Measurements from ENCODE around the gene HCST.
A peak's percentile ranks its signal among the peaks of the same experiment; 100 is the strongest.

The HCST gene

GRCh38 chr19:35901854-35902661 lies at the start of gene HCST:
Gene HCST (plus strand): TSS chr19:35902529. CDS start chr19:35902594, 65 bp downstream.
- no peak for DNase-seq

DNA sequence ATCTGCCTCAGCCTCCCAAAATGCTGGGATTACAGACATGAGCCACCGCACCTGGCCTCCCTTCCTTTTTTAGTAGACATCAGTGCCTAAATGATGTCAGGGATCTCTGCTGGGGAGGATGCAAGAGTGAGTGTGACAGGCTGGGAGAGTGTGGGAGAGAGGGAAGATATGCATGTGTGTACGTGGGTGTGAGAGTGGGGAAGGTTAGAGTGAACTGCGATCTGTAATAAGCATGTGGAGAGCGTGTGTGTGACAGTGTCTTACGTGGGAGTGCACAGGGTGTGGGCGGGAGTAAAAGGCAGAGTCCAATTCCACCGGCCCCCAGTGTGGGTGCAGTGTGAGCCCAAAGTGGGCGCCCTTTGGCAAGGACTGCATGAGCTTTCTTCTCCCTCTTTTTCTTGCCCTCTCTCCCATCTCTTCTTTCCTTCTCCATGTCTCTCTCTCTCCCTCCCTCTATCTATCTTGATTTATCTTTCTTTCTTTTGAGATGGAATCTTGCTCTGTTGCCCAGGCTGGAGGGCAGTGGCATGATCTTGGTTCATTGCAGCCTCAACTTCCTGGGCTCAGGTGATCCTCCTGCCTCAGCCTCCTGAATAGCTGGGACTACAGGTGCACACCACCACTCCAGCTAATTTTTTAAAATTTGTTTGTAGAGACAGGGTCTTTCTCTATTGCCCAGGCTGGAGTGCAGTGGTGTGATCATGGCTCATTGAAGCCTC lies 49.1 kb upstream of the HCST start:
- DNase-seq, result no peak

GRCh38 chr19:35856546-35857149 lies 45.7 kb upstream of the HCST start, which contains the start of gene KIRREL2:
Gene KIRREL2 (plus strand): TSS chr19:35856911. CDS start chr19:35857120, 209 bp downstream.
- no peak for DNase-seq

DNA sequence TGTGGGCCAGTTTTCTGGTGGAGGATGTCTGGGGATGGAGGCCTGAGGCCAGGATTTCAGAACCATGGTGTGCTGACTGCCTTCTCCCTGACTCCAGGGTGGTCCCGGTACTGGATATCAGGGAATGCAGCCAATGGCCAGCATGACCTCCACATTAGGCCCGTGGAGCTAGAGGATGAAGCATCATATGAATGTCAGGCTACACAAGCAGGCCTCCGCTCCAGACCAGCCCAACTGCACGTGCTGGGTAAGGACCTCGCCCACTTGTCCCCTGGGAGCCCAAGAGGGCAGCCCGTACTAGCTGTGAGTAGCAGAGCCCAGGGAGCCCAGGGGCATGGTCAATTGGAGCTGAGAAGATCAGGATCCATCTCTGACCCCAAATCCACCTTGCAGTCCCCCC lies 44.0 kb upstream of the HCST start:
- DNase-seq, result no peak

GRCh38 chr19:35859414-35859813 lies 42.9 kb upstream of the HCST start:
- DNase-seq, result no peak

- DNase-seq, result no peak
Observed at GRCh38 chr19:35860436-35860817, 41.9 kb upstream of the HCST start.

DNA sequence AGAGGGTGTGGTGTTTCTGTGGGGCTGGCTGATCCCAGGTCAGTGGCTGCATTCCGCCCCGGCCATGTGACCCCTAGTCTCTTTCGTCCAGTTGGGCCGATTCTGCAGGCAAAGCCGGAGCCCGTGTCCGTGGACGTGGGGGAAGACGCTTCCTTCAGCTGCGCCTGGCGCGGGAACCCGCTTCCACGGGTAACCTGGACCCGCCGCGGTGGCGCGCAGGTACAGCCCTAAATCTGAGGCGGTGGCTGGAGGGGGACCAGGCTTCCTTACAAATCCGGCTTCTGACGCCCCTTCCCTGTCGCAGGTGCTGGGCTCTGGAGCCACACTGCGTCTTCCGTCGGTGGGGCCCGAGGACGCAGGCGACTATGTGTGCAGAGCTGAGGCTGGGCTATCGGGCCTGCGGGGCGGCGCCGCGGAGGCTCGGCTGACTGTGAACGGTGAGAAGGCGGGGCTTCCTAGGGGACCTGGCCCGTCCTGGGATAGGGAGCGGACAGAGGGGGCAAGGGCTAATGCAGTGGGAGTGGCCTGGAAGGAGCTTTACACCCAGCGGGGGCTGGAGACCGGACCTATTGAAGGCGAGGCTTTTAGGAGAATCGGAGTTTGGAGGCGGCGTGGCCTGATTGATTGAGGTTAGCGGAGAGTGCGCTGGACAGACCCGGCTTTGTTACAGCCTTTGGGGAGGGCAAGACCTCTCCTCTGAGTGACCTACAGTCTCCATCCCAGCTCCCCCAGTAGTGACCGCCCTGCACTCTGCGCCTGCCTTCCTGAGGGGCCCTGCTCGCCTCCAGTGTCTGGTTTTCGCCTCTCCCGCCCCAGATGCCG lies 41.3 kb upstream of the HCST start:
- DNase-seq, result no peak

- DNase-seq, result no peak
Observed at GRCh38 chr19:35861640-35862160, 40.6 kb upstream of the HCST start.

DNA sequence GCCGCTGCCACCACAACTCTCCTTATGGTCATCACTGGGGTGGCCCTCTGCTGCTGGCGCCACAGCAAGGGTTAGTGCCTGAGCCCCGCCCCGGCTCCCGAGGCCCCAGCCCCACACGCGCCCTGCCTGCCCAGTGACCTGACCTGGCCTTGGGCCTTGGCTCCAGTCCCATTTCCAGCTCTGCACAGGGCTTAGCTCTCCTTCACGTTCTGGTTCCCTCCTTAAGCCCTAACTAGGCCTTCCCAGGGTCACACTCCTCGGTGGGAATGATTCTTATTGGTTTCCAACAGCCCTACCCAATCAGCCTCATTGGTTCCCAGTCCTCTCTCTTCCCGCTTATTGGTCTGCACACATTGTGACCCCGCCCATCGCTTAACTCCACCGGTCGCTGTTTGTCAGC lies 39.8 kb upstream of the HCST start:
- no peak for DNase-seq

DNA sequence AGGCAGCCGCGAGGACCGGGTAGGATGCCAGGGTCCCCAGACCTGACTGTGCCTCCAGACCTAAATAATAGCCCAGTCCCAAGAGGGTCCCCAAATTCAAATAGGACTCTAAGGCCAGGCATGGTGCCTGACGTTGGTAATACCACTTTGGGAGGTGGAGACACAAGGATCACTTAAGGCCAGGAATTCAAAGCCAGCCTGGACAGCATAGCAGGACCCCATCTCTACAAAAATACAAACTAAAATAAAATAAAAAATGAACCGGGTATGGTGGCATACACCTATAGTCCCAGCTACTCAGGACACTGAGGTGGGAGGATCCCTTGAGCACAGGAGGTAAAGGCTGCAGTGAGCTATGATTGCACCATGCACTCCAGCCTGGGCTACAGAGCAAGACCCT lies 39.3 kb upstream of the HCST start:
- DNase-seq, result no peak

GRCh38 chr19:35868172-35868822 lies 34.0 kb upstream of the HCST start, which contains the start of gene APLP1:
Gene APLP1 (plus strand): TSS chr19:35868574. CDS start chr19:35868637, 63 bp downstream.
- DNase-seq, result peak; percentile 59

DNA sequence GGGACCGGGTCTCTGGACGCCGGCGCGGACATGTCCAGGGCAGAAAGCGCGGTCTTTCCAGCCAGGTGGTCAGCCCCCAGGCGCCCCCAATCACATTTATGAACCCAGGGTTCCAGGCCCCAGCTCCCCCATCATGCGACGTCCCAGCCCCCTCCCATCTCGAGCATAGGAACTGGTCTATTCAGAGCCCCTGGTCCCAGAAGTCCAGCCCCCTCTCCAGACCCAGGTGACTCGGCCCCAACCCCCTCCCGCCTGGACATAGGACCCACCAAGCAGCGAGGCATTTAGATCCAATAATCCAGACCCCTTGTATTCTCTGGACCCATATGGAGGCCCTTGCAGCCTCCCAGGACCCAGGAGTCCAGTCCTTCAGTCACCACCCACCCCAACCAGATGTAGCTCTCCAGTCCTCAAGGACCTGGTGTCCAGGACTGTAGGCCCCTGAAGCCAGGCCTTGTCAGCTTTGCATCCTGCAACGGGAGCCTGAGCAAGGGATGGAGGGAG lies 33.5 kb upstream of the HCST start:
- DNase-seq, result no peak

DNA sequence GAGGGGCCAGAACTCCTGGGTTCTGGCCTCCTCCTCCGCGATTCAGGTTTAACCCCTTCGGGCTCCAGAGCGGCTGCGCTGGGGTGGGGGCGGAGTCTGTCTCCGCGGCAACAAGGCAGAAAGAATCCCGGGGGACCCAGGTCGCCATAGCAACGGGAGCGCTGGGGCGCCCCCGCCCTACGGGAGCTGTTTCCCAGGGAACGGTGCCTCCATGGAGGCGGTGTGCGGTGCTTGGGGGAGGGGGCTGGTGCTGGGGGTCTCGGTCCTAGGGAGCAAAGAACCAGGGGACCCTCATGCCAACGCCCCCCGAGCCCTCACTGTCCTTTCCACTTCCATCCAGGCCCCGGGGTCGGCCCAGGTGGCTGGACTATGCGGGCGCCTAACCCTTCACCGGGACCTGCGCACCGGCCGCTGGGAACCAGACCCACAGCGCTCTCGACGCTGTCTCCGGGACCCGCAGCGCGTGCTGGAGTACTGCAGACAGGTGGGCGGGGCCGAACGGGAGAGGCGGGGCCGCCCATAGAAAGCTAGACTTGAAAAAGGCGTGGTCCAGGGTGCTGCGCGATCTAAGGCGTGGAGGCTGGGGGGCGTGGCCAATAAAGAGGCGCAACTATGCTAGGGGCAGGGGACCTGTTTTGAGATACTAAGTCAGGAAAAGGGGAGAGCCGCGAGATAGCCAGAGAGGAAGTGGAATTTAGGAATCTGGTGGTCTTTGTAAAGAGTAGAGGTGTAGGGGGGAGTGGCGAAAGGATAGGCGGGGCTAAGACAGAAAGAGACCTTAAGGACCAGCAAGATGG lies 32.8 kb upstream of the HCST start:
- peak; percentile 92 for DNase-seq

DNA sequence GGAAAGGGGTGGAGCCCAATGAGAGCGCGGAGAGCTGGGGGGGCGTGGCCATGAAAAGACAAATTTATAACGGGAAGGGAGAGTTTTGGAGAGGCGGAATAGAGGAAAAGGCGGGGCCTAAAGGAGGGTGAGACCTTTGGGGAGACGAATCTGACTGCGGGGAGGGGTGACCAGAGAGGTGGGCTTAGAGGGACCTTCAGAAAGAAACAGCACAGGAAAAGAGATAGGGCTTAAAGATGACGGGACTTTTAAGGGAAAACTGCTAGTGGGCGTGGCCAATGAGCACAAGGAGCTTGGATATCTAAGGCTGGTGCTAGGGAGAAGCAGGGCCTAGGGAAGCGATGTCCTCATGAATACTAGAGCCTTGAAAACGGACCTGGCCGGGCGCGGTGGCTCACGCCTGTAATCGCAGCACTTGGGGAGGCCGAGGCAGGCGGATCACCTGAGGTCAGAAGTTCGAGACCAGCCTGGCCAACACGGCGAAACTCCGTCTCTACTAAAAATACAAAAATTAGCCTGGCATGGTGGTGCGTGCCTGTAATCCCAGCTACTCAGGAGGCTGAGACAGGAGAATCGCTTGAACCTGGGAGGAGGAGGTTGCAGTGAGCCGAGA lies 32.1 kb upstream of the HCST start:
- DNase-seq, result peak; percentile 75

GRCh38 chr19:35870798-35871197 lies 31.5 kb upstream of the HCST start:
- DNase-seq, result no peak

- no peak for DNase-seq
Observed at GRCh38 chr19:35871611-35872010, 30.7 kb upstream of the HCST start.

DNA sequence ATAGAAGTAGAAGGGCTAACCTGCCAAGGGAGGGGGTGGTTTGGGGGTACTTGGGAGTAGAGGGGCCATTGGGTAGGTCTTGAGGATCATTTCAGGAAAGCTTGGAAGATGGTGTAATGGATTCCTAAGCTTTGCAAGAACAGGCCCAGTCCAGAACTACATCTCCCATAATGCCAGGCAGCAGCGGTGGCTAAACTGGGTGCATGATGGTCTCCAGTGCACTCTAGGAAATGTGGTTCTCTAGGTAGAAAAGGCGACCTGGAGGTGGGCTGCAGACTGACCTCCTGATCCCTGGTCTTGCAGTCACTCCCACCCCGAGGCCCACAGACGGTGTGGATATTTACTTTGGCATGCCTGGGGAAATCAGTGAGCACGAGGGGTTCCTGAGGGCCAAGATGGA lies 30.1 kb upstream of the HCST start:
- no peak for DNase-seq

- DNase-seq, result no peak
Observed at GRCh38 chr19:35874392-35874930, 27.9 kb upstream of the HCST start.

DNA sequence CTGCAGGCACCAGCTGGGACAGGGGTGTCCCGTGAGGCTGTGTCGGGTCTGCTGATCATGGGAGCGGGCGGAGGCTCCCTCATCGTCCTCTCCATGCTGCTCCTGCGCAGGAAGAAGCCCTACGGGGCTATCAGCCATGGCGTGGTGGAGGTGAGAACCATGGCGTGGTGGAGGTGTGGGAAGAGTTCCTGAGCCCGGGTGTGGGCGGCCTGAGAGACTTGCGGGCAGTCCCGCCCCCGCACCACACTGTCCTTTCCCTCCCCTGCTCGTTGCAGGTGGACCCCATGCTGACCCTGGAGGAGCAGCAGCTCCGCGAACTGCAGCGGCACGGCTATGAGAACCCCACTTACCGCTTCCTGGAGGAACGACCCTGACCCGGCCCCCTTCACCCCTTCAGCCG lies 23.3 kb upstream of the HCST start:
- no peak for DNase-seq

DNA sequence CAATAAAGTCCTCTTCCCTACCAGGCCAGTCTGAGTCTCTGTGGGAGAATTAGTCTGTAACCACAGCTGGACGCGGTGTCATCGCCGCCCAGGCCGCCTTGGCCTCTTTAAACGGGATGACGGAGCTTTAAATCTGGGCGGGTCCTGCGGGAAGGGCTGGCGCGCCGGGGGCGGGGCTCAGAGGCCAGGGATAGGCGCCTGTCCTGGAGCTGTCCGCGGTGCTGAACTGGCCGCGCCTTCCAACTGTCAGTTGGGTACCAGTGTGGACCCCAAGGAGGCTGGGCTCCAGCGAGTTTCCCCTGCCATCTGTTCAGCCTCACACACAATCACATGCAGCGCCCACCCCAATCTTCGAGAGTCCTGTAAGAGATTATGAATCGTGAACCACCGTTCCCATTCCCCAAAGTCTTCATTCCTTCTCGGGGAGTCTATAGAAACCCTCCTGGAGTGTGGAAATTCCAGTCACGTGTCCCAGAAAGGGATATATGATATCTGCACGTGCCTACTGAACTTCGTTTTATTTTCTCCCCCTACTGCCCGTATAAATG lies 22.5 kb upstream of the HCST start:
- peak; percentile 85 for DNase-seq
